NCI-H128 (cell line): ENCODE results near the gene NLRP3.
"Not testable (repeated sequence)": the region's sequence is repeated elsewhere in the genome, so short reads cannot be mapped to it uniquely, and the experiment has no call there.

Experiments
- DNase-seq: peaks from one replicate; lab custom pipeline; 2025; ENCODE audit not compliant: unreplicated experiment; lab: John Stamatoyannopoulos, UW

NLRP3 gene

DNA sequence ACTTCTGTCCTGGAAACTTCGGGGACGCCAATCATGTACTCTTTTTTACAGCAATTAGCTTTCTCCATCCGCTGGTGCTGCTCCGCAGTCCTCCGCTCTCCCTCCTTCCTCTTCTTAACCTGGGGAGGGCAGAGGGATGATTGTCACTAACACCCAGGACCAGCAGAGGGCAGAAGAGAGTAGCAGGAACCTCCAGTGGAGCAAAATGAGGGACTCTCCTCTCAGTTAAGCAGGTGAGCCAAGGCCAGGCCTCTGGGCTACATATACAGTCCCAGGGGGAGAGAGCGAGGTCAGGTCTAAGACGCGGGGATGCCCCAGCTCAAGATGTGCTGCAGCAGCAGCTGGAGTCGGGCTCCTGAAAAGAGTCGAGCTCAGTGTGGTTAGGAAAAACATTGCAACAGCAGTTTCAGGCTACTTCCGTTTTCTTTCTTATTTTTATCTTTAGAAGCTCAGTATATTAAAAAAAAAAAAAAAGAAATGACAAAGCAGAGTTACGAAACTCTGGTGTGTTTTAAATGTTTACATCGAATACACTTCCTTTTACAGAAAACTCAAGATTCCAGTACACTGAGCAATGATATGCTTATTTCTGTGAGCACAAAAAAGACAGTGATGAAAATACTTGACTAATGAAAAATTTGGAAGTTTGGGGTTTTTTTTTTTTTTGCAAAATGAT, 25.7 kb upstream of the NLRP3 start:
- DNase-seq, result peak; percentile 53

DNA sequence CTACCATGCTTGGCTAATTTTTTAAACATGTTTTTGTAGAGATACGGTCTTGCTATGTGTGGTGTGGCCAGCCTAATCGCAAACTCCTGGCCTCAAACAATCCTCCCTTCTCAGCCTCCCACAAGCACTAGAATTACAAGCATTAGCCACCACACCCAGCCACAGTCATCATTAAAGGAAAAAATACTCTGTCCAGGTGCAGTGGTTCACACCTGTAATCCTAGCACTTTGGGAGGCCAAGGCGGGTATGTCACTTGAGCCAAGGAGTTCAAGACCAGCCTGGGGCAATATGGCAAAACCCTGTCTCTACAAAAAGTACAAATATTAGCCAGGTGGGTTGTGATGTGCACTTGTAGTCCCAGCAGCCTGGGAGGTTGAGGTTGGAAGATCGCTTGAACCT, 25.0 kb upstream of the NLRP3 start:
- no peak for DNase-seq

DNA sequence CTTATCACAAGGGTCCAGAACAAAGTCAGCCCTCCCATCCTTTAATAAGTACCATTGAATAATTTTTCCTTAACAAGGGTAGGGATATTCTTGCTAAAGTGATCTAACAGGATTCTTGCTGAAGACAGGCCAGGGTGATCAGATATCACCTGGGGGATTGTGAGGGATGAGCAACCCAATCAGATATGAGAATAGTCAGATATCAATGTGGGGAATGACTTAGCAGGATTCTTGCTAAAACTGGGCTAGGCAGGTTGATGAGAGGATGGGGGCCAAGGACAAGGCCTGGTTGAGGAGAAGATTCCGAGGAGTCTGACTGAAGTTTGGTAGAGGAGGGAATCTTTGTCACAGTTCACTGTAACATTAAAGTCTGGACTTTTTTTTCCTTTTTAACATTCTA, 23.9 kb upstream of the NLRP3 start:
- DNase-seq, result no peak

DNA sequence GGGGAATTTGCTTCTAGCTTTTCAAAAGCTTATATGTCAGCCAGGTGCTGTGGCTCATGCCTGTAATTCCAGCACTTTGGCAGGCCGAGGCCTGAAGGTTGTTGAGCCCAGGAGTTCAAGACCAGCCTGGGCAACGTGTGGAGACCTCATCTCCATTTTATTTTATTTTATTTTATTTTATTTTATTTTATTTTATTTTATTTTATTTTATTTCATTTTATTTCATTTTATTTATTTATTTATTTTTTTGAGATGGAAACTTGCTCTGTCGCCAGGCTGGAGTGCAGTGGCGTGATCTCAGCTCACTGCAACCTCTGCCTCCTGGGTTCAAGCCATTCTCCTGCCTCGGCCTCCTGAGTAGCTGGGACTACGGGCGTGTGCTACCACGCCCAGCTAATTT, 20.9 kb upstream of the NLRP3 start:
- not testable (repeated sequence) for DNase-seq

DNA sequence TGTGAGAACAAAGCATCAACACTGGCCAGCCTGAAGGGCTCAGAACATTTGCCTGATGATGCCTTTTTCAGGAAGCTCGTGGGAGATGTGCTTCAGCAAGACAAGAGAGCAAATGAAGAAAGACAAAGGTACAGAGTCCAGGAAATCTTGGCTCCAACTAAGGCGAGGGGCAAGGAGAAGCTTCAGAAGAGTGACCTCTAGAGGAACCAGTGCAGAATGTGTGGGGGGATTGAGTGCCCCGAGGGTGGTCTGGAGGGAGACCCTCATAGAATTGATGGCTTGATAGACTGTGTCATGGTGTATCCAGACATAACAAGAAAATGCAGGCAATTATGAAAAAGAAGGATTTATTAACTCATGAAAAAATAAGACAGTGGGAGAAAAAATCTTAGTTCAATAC, 15.3 kb upstream of the NLRP3 start:
- no peak for DNase-seq

DNA sequence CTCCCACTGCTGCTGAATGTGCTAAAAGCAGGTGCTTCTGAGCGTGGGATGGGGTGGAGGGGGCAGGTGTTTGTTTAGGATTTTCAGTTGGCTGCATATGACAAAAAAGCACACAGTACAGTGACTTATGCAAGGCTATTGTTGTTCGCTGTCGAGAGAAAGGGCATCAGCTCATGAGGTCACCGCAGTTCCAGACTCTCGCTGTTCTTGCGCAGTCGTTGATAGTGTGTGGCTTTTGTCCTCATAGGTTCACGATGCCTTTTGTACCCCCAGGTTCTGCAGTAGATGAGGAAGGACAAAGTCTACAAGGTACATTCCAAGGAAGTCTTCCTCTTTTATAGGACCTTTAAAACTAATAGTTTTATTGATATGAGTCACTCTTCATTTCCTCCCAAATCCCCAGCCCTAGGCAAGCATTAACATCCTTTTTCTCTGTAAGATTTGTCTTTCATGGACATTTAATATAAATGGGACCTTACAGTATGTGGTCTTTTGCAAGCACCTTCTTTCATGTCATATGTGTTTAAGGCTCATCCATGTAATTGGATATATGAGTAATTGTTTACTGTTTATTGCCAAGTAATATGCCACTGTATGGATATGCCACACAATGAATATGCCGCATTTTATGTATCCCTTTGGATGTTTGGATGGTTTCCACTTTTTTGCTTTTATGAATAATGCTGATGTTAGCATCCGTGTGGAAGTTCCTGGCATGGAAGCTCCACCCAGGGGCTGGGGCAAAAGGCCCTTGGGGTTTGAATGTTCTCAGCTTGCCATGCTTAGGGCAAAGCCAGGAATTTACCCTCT, 14.5 kb upstream of the NLRP3 start:
- no peak for DNase-seq

DNA sequence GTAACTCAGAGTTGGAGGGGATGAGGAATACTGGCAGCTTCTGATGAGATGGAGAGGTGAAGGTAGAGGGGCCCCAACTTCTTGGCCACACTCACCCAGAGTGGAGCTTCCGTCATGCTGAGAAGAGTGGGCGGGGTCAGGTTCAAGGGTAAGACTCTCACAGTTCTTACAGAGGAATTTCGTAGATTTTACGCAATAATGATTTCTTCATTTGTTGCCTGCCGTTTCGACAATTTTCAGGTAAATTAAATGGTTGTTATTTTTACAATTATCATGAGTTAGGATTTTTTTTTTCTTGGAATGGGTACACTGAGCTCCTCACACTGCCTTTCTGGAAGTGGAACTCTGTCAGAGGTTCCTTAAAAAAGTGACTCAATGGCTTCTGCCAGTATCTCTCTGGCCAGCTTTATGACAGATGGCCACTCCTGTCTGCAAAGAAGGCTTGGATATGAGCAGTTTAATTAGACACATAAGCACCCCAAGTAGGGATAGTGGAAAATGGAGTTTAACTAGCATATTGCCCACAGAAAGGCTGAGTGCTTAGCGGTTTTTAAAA, 13.8 kb upstream of the NLRP3 start:
- DNase-seq, result no peak

DNA sequence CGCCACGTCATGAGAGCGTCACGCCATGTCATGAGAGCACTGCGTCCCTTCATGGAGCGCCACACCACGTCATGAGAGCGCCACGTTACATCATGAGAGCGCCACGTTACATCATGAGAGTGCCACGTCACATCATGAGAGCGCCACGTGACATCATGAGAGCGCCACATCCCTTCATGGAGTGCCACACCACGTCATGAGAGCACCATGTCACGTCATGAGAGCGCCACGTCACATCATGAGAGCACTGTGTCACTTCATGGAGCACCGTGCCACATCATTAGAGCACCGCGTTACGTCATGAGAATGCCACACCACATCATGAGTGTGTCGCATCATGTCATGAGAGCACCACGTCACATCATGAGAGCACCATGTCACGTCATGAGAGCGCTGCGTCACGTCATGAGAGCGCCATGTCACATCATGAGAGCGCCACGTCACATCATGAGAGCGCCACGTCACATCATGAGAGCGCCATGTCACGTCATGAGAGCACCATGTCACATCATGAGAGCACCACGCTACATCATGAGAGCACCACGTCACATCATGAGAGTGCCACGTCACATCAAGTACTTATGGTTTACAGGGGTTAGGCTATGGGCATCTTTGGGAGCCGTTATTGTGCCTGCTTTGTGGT, 9.8 kb upstream of the NLRP3 start:
- no peak for DNase-seq

DNA sequence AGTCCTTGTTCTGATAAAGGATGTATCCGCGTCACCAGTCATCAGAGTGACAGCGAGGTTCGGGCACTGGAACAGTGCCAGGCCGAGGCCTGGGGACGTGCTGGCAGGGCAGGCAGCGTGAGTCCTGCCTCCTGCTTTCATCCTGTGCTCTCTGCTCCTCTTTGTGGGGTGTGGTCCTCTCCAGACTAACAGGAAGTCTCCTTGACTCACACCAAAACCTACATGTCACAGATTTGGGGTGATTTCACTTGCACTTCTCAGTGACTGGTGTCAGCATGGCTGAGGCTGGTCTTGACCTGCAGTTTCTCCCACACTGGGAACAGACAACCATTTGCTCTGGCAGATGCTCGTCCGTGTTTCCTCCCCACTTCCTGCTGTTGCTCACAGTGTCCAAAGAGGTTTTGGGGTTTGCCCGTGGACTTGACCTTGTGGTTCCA, 8.8 kb upstream of the NLRP3 start:
- DNase-seq, result no peak

DNA sequence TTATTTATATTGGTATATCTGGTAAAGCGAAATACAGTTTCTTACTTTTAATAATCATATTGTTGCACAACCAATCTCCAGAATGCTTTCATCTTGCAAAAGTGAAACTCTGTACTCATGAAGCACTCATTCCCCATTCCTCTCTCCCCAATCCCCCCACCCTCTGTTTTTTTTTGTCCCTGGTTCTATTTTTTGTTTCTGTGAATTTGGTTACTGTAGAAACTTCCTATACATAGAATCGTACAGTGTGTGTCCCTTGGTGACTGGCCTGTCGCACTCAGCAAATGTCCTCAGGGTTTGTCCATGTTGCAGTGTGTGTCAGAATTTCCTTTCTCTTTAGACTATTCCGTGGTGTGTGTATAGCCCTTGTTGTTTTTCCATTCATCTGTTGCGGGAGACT, 7.9 kb upstream of the NLRP3 start:
- no peak for DNase-seq

DNA sequence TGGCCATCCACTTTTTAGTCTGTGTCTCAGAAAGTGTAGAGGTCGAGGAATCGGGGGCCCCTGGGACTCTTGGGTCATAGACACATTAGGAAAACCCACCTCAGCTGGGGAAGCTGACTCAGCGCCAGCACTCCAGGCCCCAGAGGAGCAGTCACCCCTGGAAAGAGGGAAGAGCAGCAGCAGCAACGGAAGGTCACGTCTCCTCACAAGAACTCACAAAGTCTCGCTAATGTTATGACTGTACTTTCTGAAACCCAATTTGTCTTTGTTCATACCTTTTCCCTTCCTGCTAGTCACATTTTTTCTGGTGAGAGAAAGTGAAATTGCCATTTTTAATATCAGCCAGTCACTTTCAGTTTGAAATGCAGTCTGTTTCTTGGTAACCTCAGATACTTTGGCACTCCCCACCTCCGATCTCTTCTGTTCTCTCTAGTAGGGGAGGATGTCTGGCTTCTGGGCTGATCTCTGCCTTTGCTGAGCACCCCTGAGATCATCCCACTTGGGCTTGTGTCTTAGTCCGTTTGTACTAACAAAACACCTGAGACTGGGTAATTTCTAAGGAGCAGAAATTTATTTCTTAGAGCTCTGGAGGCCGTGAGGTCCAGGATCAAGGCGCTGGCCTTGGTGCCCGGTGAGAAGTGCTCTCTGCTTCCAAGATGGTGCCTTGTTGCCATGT, 6.0 kb upstream of the NLRP3 start:
- DNase-seq, result no peak

DNA sequence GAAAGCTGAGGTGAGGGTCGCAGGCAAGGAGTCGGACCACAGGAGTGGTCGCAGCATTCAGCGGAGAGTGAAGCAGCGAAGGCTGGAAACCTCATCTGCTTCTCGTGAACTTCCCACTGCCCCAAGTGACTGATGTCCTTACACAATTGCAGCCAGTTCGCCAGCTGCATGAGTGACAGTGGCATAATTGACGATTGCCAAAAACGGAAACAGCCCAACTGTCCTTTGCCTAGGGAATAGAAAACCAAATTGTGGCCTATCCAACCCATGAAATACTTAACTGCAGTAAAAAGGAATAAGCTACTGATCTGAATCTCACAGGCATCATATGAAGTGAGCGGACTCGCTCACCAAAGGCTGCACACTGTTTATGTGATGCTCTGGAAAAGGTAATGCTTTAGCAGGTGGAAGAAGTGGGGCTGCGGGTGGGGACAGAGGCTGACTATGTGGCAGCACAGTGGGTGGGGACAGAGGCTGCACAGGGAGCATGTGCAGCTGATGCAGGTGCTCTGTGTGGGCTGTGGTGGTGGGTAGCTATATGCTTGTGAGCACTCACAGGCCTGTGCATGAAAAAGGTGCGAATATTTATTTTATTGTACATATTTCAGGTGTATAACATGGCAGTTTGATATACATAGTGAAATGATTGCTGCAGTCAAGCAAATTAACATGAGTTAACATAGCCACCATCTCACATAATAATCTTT, 4.2 kb upstream of the NLRP3 start:
- DNase-seq, result no peak

DNA sequence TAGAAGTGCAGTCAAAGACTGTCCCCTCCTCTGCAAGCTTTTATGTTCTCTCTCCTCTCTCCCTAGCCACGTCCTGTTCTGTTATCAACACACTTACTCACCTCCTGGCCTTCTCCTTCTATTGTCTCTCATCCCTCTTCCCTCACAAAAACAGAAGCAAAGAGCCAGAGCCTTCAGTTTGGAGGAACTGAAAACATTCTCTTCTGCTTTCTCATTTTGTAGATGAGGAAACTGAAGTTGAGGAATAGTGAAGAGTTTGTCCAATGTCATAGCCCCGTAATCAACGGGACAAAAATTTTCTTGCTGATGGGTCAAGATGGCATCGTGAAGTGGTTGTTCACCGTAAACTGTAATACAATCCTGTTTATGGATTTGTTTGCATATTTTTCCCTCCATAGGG, 1.9 kb downstream of the NLRP3 start:
- DNase-seq, result no peak

DNA sequence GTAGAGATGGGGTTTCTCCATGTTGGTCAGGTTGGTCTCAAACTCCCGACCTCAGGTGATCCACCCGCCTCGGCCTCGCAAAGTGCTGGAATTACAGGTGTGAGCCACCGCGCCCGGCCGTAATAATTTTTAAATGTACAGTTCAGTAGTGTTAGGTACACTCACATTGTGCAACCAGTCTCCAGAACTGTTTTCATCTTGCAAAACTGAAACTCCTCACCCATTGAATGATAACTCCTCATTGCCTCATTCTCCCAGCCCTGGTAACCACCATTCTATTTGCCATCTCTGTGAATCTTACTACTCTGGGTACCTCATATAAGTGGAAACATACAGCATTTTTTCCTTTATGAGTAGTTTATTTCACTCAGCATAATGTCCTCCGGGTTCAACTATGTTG, 3.4 kb downstream of the NLRP3 start:
- no peak for DNase-seq

DNA sequence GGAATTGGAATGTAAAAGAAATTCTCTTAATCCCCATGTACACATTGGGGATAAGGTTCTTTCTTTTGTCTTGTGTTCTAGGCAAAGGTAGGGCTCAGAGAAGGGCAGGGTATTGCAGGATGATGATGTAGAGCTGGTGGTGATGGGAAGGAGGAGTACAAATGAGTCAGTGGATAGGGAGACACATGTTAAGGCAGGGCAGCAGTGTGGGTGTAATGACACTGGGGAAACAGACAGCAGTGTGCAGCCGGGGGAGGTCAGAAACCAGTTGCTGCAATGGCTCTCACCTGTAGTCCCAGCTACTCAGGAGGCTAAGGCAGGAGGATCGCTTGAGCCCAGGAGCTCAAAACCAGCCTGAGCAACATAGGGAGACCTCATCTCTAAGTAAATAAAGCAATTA, 5.1 kb downstream of the NLRP3 start:
- DNase-seq, result no peak

DNA sequence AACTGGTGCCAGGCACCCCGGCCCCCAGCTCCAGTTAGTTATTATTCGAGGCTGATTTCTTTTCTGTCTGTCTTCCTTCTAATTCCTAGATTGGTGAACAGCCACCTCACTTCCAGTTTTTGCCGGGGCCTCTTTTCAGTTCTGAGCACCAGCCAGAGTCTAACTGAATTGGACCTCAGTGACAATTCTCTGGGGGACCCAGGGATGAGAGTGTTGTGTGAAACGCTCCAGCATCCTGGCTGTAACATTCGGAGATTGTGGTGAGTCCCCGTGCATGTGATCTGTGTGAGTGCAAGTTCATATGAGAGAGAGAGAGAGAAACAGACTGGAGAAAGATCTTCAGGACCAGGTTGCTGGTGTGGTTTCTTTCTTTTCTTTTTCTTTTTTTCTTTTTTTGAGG, 13.5 kb downstream of the NLRP3 start:
- no peak for DNase-seq

DNA sequence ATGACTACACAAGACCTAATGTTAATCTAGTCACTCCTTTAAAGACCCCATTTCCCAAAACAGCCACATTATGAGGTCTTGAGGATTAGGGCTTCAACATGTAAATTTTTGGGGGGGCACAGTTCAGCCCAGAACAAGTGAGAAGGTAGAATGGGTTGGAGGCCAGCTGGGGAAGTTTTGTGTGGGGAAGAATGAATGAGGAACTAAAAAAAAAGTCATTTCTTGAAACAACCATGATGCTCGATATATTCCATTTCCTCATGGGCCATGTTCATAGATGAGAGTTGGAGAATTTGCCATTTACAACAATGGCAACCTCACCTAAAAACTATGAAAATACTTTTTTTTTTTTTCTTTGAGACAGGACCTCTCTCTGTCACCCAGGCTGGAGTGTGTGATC, 14.5 kb downstream of the NLRP3 start:
- DNase-seq, result no peak

DNA sequence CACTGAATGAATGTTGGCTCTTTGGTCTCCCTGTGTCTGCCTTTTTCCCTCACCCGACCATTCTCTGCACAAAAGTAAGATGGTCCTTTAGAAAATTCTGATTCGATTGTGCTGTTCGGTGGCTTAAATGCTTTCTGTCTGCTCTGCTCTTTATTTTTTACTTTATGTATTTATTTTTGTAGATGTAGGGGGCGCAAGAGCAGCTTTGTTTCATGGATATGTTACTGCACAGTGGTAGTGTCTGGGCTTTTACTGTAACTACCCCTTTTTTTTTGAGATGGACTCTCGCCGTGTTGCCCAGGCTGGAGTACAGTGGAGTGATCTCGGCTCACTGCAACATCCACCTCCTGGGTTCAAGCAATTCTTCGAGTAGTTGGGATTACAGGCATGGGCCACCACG, 15.7 kb downstream of the NLRP3 start:
- DNase-seq, result no peak

DNA sequence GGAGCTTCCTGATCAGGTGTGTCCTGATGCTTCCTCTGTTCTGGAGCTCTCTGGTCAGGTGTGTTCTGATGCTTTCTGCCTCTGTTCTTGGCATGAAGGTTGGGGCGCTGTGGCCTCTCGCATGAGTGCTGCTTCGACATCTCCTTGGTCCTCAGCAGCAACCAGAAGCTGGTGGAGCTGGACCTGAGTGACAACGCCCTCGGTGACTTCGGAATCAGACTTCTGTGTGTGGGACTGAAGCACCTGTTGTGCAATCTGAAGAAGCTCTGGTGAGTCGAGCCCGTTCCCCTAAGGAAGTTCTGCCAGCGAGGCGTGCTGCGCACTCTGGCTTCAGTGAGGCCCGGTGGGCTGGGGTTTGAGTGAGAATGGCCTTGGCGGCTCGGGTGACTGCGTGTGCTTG, 18.0 kb downstream of the NLRP3 start:
- no peak for DNase-seq

DNA sequence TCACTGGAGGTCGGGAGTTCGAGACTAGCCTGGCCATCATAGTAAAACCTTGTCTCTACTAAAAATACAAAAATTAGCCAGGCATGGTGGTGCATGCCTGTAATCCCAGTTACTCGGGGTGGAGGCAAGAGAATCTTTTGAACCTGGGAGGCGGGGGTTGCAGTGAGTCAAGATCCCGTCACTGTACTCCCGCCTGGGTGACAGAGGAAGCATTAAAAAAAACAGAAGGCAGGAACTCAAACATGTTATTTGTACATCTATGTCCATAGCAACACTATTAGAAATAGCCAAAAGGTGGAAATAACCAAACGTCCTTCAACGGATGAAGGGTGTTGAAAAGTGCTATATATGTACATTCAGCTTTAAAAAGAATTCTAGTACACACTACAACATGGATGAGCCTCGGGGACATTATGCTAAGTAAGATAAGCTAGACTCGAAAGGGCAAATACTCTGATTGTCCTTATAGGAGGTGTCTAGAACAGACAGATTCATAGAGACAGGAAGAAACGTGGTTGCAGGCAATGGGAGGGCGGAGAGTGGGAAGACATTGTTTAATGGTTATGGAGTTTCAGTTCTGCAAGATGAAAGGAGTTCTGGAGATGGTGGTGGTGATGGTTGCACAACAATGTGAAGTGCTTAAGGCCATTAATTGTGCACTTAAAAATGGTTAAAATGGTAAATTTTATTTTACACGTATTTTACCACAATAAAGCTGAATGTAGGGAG, 19.2 kb downstream of the NLRP3 start:
- no peak for DNase-seq
